Measurements from ENCODE around the gene CUX1. TPM values are rescaled to one million over a fixed set of nuclear protein-coding genes. Genes with fewer than 3 reads are reported as not detected.
"Not testable (repeated sequence)": the region's sequence is repeated elsewhere in the genome, so short reads cannot be mapped to it uniquely, and the experiment has no call there.

The CUX1 gene
- total RNA-seq, 1 donor from 2014 or later: 56.5 TPM

GRCh38 chr7:102128303-102128702 is 310.9 kb downstream of the CUX1 start:
- Mint-ChIP-seq H3K9me3 (ENCODE audit: unreplicated experiment) (peaks cover 4% of the 10 kb centered on the region), H3K27me3 (ENCODE audit: unreplicated experiment) (peaks cover 2% of the 10 kb centered on the region), H3K4me3 (ENCODE audit: unreplicated experiment) (no peak overlapping the region), H3K36me3 (ENCODE audit: unreplicated experiment) (peaks cover 7% of the 10 kb centered on the region), H3K4me1 (ENCODE audit: low read depth, unreplicated experiment) (peaks cover 7% of the 10 kb centered on the region), H3K27ac (ENCODE audit: unreplicated experiment) (no peak overlapping the region)
- TF ChIP-seq CTCF (IDR thresholded peaks at IDR 0.05; ENCODE audit: partially characterized antibody, unreplicated experiment): no peak
- no peak for DNase-seq

- peak overlapping the region; percentile 72 for H3K27ac Mint-ChIP-seq (ENCODE audit: unreplicated experiment)
- no peaks in the 10 kb centered on the region for H3K36me3 Mint-ChIP-seq (ENCODE audit: unreplicated experiment)
- no peak for TF ChIP-seq CTCF (IDR thresholded peaks at IDR 0.05; ENCODE audit: partially characterized antibody, unreplicated experiment)
- H3K4me3 Mint-ChIP-seq (ENCODE audit: unreplicated experiment): no peak overlapping the region
- H3K9me3 Mint-ChIP-seq (ENCODE audit: unreplicated experiment): peaks cover 2% of the 10 kb centered on the region
- peaks cover 2% of the 10 kb centered on the region for H3K27me3 Mint-ChIP-seq (ENCODE audit: unreplicated experiment)
- DNase-seq: no peak
- H3K4me1 Mint-ChIP-seq (ENCODE audit: low read depth, unreplicated experiment): peaks cover 7% of the 10 kb centered on the region
These were observed 312.4 kb downstream of the CUX1 start for GRCh38 chr7:102129636-102130370.

GRCh38 chr7:102132209-102132752 is 314.9 kb downstream of the CUX1 start:
- no peaks in the 10 kb centered on the region for H3K36me3 Mint-ChIP-seq (ENCODE audit: unreplicated experiment)
- no peak overlapping the region for H3K4me3 Mint-ChIP-seq (ENCODE audit: unreplicated experiment)
- no peak for DNase-seq
- peaks cover 2% of the 10 kb centered on the region for H3K27me3 Mint-ChIP-seq (ENCODE audit: unreplicated experiment)
- no peak overlapping the region for H3K27ac Mint-ChIP-seq (ENCODE audit: unreplicated experiment)
- H3K9me3 Mint-ChIP-seq (ENCODE audit: unreplicated experiment): peaks cover 2% of the 10 kb centered on the region
- H3K4me1 Mint-ChIP-seq (ENCODE audit: low read depth, unreplicated experiment): peaks cover 7% of the 10 kb centered on the region
- no peak for TF ChIP-seq CTCF (IDR thresholded peaks at IDR 0.05; ENCODE audit: partially characterized antibody, unreplicated experiment)

GRCh38 chr7:102138676-102139075 is 321.2 kb downstream of the CUX1 start:
- DNase-seq: no peak
- H3K36me3 Mint-ChIP-seq (ENCODE audit: unreplicated experiment): no peaks in the 10 kb centered on the region
- H3K4me3 Mint-ChIP-seq (ENCODE audit: unreplicated experiment): peak overlapping the region; percentile 49
- H3K27me3 Mint-ChIP-seq (ENCODE audit: unreplicated experiment): peaks cover 2% of the 10 kb centered on the region
- peaks cover 4% of the 10 kb centered on the region for H3K9me3 Mint-ChIP-seq (ENCODE audit: unreplicated experiment)
- peaks cover 8% of the 10 kb centered on the region for H3K4me1 Mint-ChIP-seq (ENCODE audit: low read depth, unreplicated experiment)
- peak overlapping the region; percentile 43 for H3K27ac Mint-ChIP-seq (ENCODE audit: unreplicated experiment)
- TF ChIP-seq CTCF (IDR thresholded peaks at IDR 0.05; ENCODE audit: partially characterized antibody, unreplicated experiment): no peak

GRCh38 chr7:102140952-102141370 is 323.5 kb downstream of the CUX1 start:
- TF ChIP-seq CTCF (IDR thresholded peaks at IDR 0.05; ENCODE audit: partially characterized antibody, unreplicated experiment): no peak
- Mint-ChIP-seq H3K27ac (ENCODE audit: unreplicated experiment) (no peak overlapping the region), H3K36me3 (ENCODE audit: unreplicated experiment) (no peaks in the 10 kb centered on the region), H3K27me3 (ENCODE audit: unreplicated experiment) (peaks cover 2% of the 10 kb centered on the region), H3K9me3 (ENCODE audit: unreplicated experiment) (peaks cover 4% of the 10 kb centered on the region), H3K4me1 (ENCODE audit: low read depth, unreplicated experiment) (peaks cover 8% of the 10 kb centered on the region), H3K4me3 (ENCODE audit: unreplicated experiment) (no peak overlapping the region)
- DNase-seq: no peak

GRCh38 chr7:102142433-102142832 is 325.0 kb downstream of the CUX1 start:
- H3K9me3 Mint-ChIP-seq (ENCODE audit: unreplicated experiment); H3K27me3 Mint-ChIP-seq (ENCODE audit: unreplicated experiment); H3K4me3 Mint-ChIP-seq (ENCODE audit: unreplicated experiment); DNase-seq; H3K36me3 Mint-ChIP-seq (ENCODE audit: unreplicated experiment); H3K27ac Mint-ChIP-seq (ENCODE audit: unreplicated experiment): not testable (repeated sequence)
- peaks cover 17% of the 10 kb centered on the region for H3K4me1 Mint-ChIP-seq (ENCODE audit: low read depth, unreplicated experiment)
